Common myeloid progenitor, CD34-positive (primary cell): ENCODE results near the gene HAND1.

Experiments used
- CTCF ChIA-PET: fragments of 350-600 bp; sonication (Branson Sonifier 250); formaldehyde crosslinking; loops from one replicate; lab custom pipeline; 2021; ENCODE audit warnings: antibody characterized with exemption; lab: Charles Lee
- POLR2A ChIA-PET: fragments of 350-600 bp; sonication (Branson Sonifier 250); formaldehyde crosslinking; loops from one replicate; lab custom pipeline; 2021; ENCODE audit warnings: antibody characterized with exemption; lab: Charles Lee
- DNase-seq, 3 donors: peaks; one replicate each; pipeline versions ENCODE4 v3.0.0 to v3.0.0-alpha.2; 2013
- H3K27ac ChIP-seq, 2 experiments: 1 replicate in 1 of 2; 2 replicates in 1 of 2; pipeline ENCODE4 v1.7.0; 2013; ENCODE audit warnings: inconsistent platforms in 2 of 2, low read length in 2 of 2, mild to moderate bottlenecking in 2 of 2, low read depth in 1 of 2, moderate library complexity in 1 of 2; ENCODE audit not compliant: severe bottlenecking in 2 of 2, insufficient read depth in 1 of 2, poor library complexity in 1 of 2
- H3K27me3 ChIP-seq, 5 experiments: replicated peaks in 2 of 5; 1 replicate in 3 of 5; 2 replicates in 2 of 5; pipeline versions ENCODE4 v1.6.1 to v1.7.0; 2013; ENCODE audit warnings: low read length in 4 of 5, mild to moderate bottlenecking in 2 of 5, moderate library complexity in 2 of 5, inconsistent platforms in 1 of 5; ENCODE audit not compliant: insufficient read depth in 5 of 5, control insufficient read depth in 4 of 5
- H3K36me3 ChIP-seq, 4 experiments: 1 replicate in 2 of 4; 2 replicates in 2 of 4; pipeline versions ENCODE4 v1.6.1 to v1.7.0; 2013; ENCODE audit warnings: low read length in 3 of 4, control low read depth in 1 of 4, mild to moderate bottlenecking in 1 of 4; ENCODE audit not compliant: control insufficient read depth in 4 of 4, insufficient read depth in 4 of 4
- H3K4me1 ChIP-seq, 4 experiments: 1 replicate in 3 of 4; 2 replicates in 1 of 4; pipeline versions ENCODE4 v1.6.1 to v1.7.1; 2013; ENCODE audit warnings: low read length in 3 of 4, mild to moderate bottlenecking in 3 of 4, control low read depth in 1 of 4, inconsistent platforms in 1 of 4, moderate library complexity in 1 of 4; ENCODE audit not compliant: control insufficient read depth in 4 of 4, insufficient read depth in 4 of 4; ENCODE audit errors: control extremely low read depth in 1 of 4
- H3K4me3 ChIP-seq, 7 experiments: 1 replicate in 4 of 7; 2 replicates in 3 of 7; pipeline versions ENCODE4 v1.5.1 to v1.7.0; 2013; ENCODE audit warnings: mild to moderate bottlenecking in 7 of 7, low read length in 6 of 7, moderate library complexity in 6 of 7, inconsistent platforms in 2 of 7, low read depth in 2 of 7, control low read depth in 1 of 7; ENCODE audit not compliant: insufficient read depth in 4 of 7, control insufficient read depth in 1 of 7; ENCODE audit errors: extremely low read depth in 1 of 7
- H3K9me3 ChIP-seq, 5 experiments: 1 replicate in 4 of 5; 2 replicates in 1 of 5; pipeline versions ENCODE4 v1.6.1 to v1.7.1; 2013; ENCODE audit warnings: low read length in 4 of 5, mild to moderate bottlenecking in 2 of 5, inconsistent platforms in 1 of 5, low read depth in 1 of 5, moderate library complexity in 1 of 5; ENCODE audit not compliant: control insufficient read depth in 4 of 5, insufficient read depth in 2 of 5; ENCODE audit errors: control extremely low read depth in 1 of 5
- WGBS: methylation state at CpG from one replicate; pipeline ENCODE4 v1.1.5; 2013; ENCODE audit not compliant: insufficient coverage; 5-methylcytosine and 5-hydroxymethylcytosine counted together

The HAND1 gene

DNA sequence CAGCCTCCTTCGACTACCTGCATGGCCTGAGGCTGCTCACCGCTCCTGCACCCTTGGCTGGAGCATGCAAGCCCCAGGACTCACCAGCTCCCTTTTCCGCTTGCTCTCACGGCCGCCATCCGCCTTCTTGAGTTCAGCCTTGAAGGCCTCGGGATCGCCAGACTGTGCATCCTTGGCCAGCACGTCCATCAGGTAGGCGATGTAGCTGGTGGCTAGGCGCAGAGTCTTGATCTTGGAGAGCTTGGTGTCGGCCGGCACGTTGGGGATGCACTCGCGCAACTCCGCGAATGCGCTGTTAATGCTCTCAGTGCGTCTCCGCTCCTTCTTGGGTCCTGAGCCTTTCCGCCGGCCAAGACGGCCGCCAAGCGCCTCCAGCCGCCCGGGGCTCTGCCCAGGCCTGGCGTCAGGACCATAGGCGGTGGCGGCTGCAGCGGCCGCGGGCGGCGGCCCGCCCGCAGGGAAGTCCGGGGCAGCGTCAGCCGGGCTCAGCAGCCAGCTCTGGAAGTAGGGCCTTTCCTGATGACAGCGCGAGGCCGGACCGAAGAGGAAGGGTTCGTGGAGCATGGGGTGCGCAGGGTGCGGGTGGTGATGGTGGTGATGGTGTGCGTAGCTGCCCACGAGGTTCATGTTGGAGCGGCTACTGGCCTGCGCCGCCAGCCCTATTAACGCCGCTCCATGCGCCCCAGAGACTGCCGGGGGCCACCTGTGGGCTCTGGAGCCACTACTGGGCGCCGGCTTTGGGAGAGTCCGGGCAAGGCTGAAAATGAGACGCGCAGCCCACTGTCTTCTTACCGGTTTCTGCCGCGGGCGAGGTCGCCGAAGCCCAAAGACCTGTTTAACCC is 424 bp downstream of the HAND1 start:
- CTCF ChIA-PET: interaction anchor here (1.9 to 2.0 kb wide), 2 partner anchors 9 to 11 kb away, joined by 7 to 9 read pairs; no protein-coding TSS in a partner anchor

DNA sequence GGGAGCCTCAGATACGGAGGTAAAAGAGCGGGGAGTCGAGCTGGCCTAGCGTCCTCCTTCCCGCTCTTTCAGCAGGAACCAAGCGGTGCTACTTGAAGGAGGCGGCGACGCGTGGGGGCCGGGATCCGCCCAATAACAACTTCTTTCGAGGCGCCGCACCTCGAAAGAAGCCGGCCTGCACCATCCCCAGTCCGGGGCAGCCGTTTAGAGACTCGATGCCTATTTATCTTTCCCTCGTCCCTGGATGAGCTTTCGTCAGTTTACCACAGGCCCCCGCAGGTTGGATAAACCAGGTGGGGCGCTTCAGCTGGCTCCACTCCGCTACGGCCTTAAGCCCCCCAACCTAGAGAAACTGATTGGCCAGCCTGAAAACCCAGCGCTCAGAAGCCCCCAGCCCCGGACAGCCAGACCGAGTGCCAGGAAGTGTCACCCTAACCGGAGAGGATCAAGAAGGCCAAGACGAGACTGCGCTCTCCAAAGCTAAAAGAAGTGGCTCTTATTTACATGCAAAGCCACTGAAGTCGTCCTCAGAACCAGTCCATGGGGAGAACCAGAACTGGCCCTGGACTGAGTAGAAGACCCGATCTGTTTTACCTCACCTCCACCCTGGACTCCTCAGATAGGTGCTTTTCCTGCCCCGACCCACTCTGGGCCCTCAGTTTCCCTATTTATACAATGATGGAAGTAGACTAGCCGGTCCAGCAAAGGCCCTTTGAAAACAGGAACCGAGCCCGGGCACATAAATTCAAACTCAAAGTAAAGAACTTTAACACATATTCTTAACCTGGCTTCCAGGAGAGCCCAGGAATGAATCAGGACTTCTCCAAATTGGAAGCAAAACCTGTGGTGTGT is 1.4 kb downstream of the HAND1 start:
- CTCF ChIA-PET: interaction anchor here (1.9 to 2.0 kb wide), 2 partner anchors 8 to 10 kb away, joined by 7 to 9 read pairs; no protein-coding TSS in a partner anchor
- peak overlapping the region in 2 of 7 experiments; percentile 36 to 56 for H3K4me3 ChIP-seq
- peaks cover 25 to 100% (median 81%) of the 10 kb centered on the region in 5 experiments for H3K27me3 ChIP-seq
- H3K4me1 ChIP-seq: peaks cover 0 to 50% (median 21%) of the 10 kb centered on the region in 4 experiments
- WGBS: 6% methylated on average over 27 of the region's 38 CpGs
- POLR2A ChIA-PET: interaction anchor here (0.8 kb wide), 1 partner anchor 177 kb away, joined by 3 read pairs; no protein-coding TSS in a partner anchor
- no peaks in the 10 kb centered on the region for H3K36me3 ChIP-seq
- peaks cover 0 to 2% (median 0%) of the 10 kb centered on the region in 5 experiments for H3K9me3 ChIP-seq
- peak in 1 of 3 donors; percentile 44 for DNase-seq
- H3K27ac ChIP-seq: no peak overlapping the region

More for the DNA sequence above, 424 bp downstream of the HAND1 start:
- Histone ChIP-seq H3K9me3 (peaks cover 0 to 2% (median 0%) of the 10 kb centered on the region in 5 experiments), H3K27me3 (peaks cover 23 to 100% (median 81%) of the 10 kb centered on the region in 5 experiments), H3K36me3 (no peaks in the 10 kb centered on the region), H3K27ac (no peak overlapping the region), H3K4me1 (peaks cover 0 to 50% (median 23%) of the 10 kb centered on the region in 4 experiments), H3K4me3 (peak overlapping the region in 4 of 7 experiments; percentile 15 to 65 (median 50))
- peak in 1 of 3 donors; percentile 37 for DNase-seq
- WGBS: 2% methylated on average over 51 of the region's 68 CpGs
- POLR2A ChIA-PET: no interaction called here

GRCh38 chr5:154475591-154476353 is 2.3 kb downstream of the HAND1 start:
- Histone ChIP-seq H3K27ac (no peak overlapping the region), H3K9me3 (peaks cover 0 to 2% (median 0%) of the 10 kb centered on the region in 5 experiments), H3K4me3 (peak overlapping the region in 1 of 7 experiments; percentile 2), H3K4me1 (peaks cover 0 to 54% (median 21%) of the 10 kb centered on the region in 4 experiments), H3K27me3 (peaks cover 25 to 100% (median 80%) of the 10 kb centered on the region in 5 experiments), H3K36me3 (no peaks in the 10 kb centered on the region)
- peak in 1 of 3 donors; percentile 44 for DNase-seq
- ChIA-PET CTCF (interaction anchor here (1.9 to 2.0 kb wide), 2 partner anchors 7 to 9 kb away, joined by 7 to 9 read pairs; no protein-coding TSS in a partner anchor), POLR2A (interaction anchor here (0.6 to 0.8 kb wide), 2 partner anchors 10 to 178 kb away, joined by 3 read pairs; no protein-coding TSS in a partner anchor)
- WGBS: 6% methylated on average over 40 of the region's 46 CpGs

GRCh38 chr5:154474396-154475334 is 3.4 kb downstream of the HAND1 start:
- peaks cover 29 to 100% (median 80%) of the 10 kb centered on the region in 5 experiments for H3K27me3 ChIP-seq
- WGBS: 4% methylated on average over 16 of the region's 17 CpGs
- CTCF ChIA-PET: interaction anchor here (10.0 kb wide), 1 partner anchor 136 kb away, joined by 117 read pairs; no protein-coding TSS in a partner anchor
- peaks cover 0 to 2% (median 0%) of the 10 kb centered on the region in 5 experiments for H3K9me3 ChIP-seq
- no peaks in the 10 kb centered on the region for H3K36me3 ChIP-seq
- peaks cover 0 to 48% (median 20%) of the 10 kb centered on the region in 4 experiments for H3K4me1 ChIP-seq
- DNase-seq: peak in 1 of 3 donors; percentile 35
- no peak overlapping the region for H3K27ac ChIP-seq
- no peak overlapping the region for H3K4me3 ChIP-seq
- POLR2A ChIA-PET: no interaction called here

DNA sequence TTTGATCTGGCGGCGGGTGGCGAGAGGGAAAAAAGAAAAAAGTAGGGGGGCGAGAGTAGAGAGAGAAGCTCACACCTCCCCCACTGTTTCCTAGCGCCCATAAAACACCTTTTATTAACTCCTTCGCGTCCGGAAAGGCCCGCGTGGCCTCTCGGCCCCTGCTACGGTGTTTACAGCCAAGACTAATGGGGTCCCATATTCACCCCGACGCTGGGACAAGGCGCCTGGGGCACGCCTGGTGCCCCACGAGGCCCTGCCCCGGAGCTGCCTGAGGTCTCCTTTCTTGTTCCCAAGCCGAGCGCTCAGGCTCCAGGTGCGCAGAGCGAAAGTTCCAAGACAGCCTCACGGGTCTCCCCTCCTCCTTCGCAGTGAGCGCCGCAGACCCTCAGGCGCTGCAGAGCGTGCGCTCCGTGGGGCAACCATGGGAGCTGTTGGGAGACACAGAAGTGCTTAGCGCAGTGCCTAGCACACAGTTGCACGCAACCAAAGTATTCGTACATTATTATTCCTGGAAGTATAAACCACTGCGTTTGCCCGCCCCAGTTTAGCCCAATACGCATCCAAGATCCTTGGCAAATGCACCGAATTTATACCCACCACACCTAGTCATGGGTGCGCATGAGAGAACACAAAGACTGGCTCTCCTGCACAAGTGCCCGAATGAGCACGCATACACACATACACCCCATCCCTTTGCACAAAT is 4.3 kb downstream of the HAND1 start:
- peaks cover 30 to 100% (median 73%) of the 10 kb centered on the region in 5 experiments for H3K27me3 ChIP-seq
- H3K4me3 ChIP-seq: no peak overlapping the region
- WGBS: 8% methylated on average over 29 of the region's 40 CpGs
- peaks cover 0 to 2% (median 0%) of the 10 kb centered on the region in 5 experiments for H3K9me3 ChIP-seq
- ChIA-PET CTCF (interaction anchor here (10.0 kb wide), 1 partner anchor 137 kb away, joined by 117 read pairs; no protein-coding TSS in a partner anchor), POLR2A (no interaction called here)
- no peaks in the 10 kb centered on the region for H3K36me3 ChIP-seq
- H3K27ac ChIP-seq: no peak overlapping the region
- peaks cover 0 to 40% (median 17%) of the 10 kb centered on the region in 4 experiments for H3K4me1 ChIP-seq
- DNase-seq: peak in 1 of 3 donors; percentile 25
